HG02943 (cell line): ENCODE measurements around the gene GRIK4.

Source experiments
- ATAC-seq: cut with Tn5 transposase; IDR thresholded peaks from one replicate; pipeline ENCODE4 v1.9.1; 2021; ENCODE audit warnings: mild to moderate bottlenecking, low read depth, moderate library complexity; ENCODE audit not compliant: unreplicated experiment

GRIK4 gene

GRCh38 chr11:120794748-120795147 lies 283.2 kb downstream of the GRIK4 start:
- no peak for ATAC-seq

GRCh38 chr11:120795185-120795584 lies 283.6 kb downstream of the GRIK4 start:
- no peak for ATAC-seq

GRCh38 chr11:120797143-120797542 lies 285.6 kb downstream of the GRIK4 start:
- no peak for ATAC-seq

GRCh38 chr11:120798854-120799253 lies 287.3 kb downstream of the GRIK4 start:
- no peak for ATAC-seq

GRCh38 chr11:120800206-120800605 lies 288.7 kb downstream of the GRIK4 start:
- no peak for ATAC-seq

- ATAC-seq, result no peak
Measured at GRCh38 chr11:120801801-120802689, 290.5 kb downstream of the GRIK4 start.

- ATAC-seq, result no peak
Measured at GRCh38 chr11:120805960-120806555, 294.5 kb downstream of the GRIK4 start.

- no peak for ATAC-seq
Measured at GRCh38 chr11:120807414-120808150, 296.0 kb downstream of the GRIK4 start.

- no peak for ATAC-seq
Measured at GRCh38 chr11:120808616-120809050, 297.1 kb downstream of the GRIK4 start.

GRCh38 chr11:120810251-120810650 lies 298.7 kb downstream of the GRIK4 start:
- ATAC-seq, result no peak

GRCh38 chr11:120811199-120811598 lies 299.7 kb downstream of the GRIK4 start:
- no peak for ATAC-seq

GRCh38 chr11:120811731-120812130 lies 300.2 kb downstream of the GRIK4 start:
- ATAC-seq, result no peak

GRCh38 chr11:120814531-120815318 lies 303.2 kb downstream of the GRIK4 start:
- no peak for ATAC-seq

GRCh38 chr11:120815319-120816100 lies 304.0 kb downstream of the GRIK4 start:
- no peak for ATAC-seq

GRCh38 chr11:120816176-120816575 lies 304.6 kb downstream of the GRIK4 start:
- no peak for ATAC-seq

GRCh38 chr11:120816711-120817110 lies 305.2 kb downstream of the GRIK4 start:
- ATAC-seq, result no peak

GRCh38 chr11:120817158-120817557 lies 305.6 kb downstream of the GRIK4 start:
- no peak for ATAC-seq

GRCh38 chr11:120818097-120818496 lies 306.5 kb downstream of the GRIK4 start:
- ATAC-seq, result no peak

- no peak for ATAC-seq
Measured at GRCh38 chr11:120819003-120819402, 307.5 kb downstream of the GRIK4 start.
